Measurements from ENCODE around the gene CLDN7.

GRCh38 chr17:7239091-7240027 lies 22.9 kb downstream of the CLDN7 start, which contains the start of gene PHF23:
- TF ChIP-seq CTCF (IDR thresholded peaks at IDR 0.05; ENCODE audit: low read length) (no peak), EZH2 (IDR thresholded peaks at IDR 0.05; ENCODE audit: borderline replicate concordance, low read length) (no peak)
